Tongue (tissue), 2 donors: ENCODE data around the gene PAK4. TPM values are rescaled to one million over a fixed set of nuclear protein-coding genes. Genes with fewer than 3 reads are reported as not detected.
"Not testable (repeated sequence)": the region's sequence is repeated elsewhere in the genome, so short reads cannot be mapped to it uniquely, and the experiment has no call there.

Experiments
- DNase-seq: peaks from one replicate; pipeline ENCODE4 v3.0.0-alpha.2; 2015
- total RNA-seq: library from RNA; depleted of rRNA; stranded (reverse); fragments of >200 nt; gene quantifications from one replicate; pipeline ENCODE4 v1.2.3, GENCODE V29; 2014

PAK4 gene
- total RNA-seq, 1 donor from 2014 or later: 10.3 TPM

- DNase-seq: no peak
These were observed 5.0 kb downstream of the PAK4 start for GRCh38 chr19:39130337-39131254.

GRCh38 chr19:39131255-39131755 is 5.7 kb downstream of the PAK4 start:
- DNase-seq: peak; percentile 49

GRCh38 chr19:39132344-39132969 is 6.9 kb downstream of the PAK4 start:
- DNase-seq: no peak

GRCh38 chr19:39133431-39134270 is 8.1 kb downstream of the PAK4 start:
- DNase-seq: no peak

GRCh38 chr19:39135701-39136100 is 10.1 kb downstream of the PAK4 start:
- no peak for DNase-seq

GRCh38 chr19:39136225-39136940 is 10.8 kb downstream of the PAK4 start:
- DNase-seq: no peak

GRCh38 chr19:39137131-39137530 is 11.5 kb downstream of the PAK4 start:
- DNase-seq: no peak

- no peak for DNase-seq
These were observed 12.9 kb downstream of the PAK4 start for GRCh38 chr19:39138221-39139211.

- no peak for DNase-seq
These were observed 13.8 kb downstream of the PAK4 start for GRCh38 chr19:39139305-39139874.

- DNase-seq: no peak
These were observed 14.4 kb downstream of the PAK4 start for GRCh38 chr19:39139971-39140453.

GRCh38 chr19:39140594-39140993 is 15.0 kb downstream of the PAK4 start:
- no peak for DNase-seq

GRCh38 chr19:39141929-39142328 is 16.3 kb downstream of the PAK4 start:
- no peak for DNase-seq

GRCh38 chr19:39142630-39143029 is 17.0 kb downstream of the PAK4 start:
- no peak for DNase-seq

- not testable (repeated sequence) for DNase-seq
These were observed 18.2 kb downstream of the PAK4 start for GRCh38 chr19:39143757-39144289.

GRCh38 chr19:39144290-39145071 is 18.9 kb downstream of the PAK4 start:
- DNase-seq: peak; percentile 46

- DNase-seq: peak; percentile 85
These were observed 19.8 kb downstream of the PAK4 start for GRCh38 chr19:39145180-39145953.

- no peak for DNase-seq
These were observed 20.5 kb downstream of the PAK4 start for GRCh38 chr19:39146091-39146490.
